COLO668 (cell line): ENCODE measurements around the gene ARPC5L.
"Not testable (repeated sequence)": the region's sequence is repeated elsewhere in the genome, so short reads cannot be mapped to it uniquely, and the experiment has no call there.

Source experiments
- DNase-seq: peaks from one replicate; lab custom pipeline; 2025; ENCODE audit not compliant: unreplicated experiment; lab: John Stamatoyannopoulos, UW

Gene ARPC5L

DNA sequence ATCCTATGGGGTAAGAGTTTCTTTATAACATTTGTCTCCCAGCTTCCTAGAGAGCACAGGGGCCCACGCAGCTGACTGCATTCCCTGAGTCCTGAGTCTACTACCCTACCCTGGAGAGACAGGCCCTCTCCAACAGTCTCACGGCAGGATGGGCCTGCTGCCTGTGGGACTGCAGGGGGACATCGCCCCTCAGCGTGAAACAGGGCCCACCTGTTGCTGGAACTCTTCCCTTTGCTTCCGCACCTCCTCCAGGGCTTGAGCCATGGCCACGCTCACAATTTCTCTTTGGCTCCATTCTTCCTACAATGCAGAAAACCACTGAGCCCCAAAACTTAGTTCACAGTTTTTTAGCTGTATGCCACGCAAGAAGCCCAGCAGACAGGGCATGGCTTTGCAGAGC is 28.2 kb downstream of the ARPC5L start:
- no peak for DNase-seq

DNA sequence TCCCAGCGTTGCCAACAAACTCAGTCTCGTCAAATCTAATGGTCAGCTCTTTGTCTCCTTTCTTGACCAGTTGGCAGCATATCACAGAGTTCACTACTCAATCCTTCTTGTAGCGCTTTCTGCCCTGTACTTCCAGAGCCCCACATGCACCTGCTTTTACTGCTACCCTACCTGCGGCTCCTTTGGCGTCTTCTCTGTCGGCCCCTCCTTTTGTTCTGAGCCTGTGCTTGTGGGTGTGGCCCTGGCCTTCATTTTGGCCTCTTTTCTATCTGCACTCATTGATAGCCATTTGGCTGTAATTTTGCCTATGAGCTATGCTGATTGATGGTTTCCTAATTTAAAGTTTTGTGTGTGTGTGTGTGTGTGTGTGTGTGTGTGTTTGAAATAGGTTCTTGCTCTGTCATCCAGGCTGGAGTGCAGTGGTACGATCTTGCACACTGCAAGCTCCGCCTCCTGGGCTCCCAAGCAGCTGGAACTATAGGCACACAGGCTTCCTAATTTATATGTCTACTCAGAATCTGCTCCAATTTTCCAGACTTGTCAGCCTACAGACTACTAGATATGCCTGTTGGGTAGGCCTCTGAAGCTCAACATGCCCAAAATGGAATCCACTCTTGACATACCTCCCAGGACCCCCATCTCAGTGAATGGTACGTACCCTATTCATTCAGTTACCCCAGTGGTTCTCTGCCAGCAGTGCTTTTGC is 32.3 kb downstream of the ARPC5L start:
- DNase-seq: no peak

DNA sequence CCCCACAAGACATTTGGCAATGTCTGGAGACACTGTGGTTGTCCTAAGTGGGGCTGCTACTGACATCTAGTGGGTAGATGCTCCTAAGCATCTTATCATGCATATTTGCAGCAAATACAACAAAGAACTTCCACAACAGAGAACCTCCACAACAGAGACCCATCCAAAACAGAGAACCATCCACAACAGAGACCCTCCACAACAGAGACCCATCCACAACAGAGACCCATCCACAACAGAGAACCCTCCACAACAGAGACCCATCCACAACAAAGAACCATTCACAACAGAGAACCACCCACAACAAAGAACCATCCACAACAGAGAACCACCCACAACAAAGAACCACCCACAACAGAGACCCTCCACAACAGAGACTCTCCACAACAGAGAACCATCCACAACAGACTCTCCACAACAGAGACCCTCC is 32.8 kb downstream of the ARPC5L start:
- no peak for DNase-seq

DNA sequence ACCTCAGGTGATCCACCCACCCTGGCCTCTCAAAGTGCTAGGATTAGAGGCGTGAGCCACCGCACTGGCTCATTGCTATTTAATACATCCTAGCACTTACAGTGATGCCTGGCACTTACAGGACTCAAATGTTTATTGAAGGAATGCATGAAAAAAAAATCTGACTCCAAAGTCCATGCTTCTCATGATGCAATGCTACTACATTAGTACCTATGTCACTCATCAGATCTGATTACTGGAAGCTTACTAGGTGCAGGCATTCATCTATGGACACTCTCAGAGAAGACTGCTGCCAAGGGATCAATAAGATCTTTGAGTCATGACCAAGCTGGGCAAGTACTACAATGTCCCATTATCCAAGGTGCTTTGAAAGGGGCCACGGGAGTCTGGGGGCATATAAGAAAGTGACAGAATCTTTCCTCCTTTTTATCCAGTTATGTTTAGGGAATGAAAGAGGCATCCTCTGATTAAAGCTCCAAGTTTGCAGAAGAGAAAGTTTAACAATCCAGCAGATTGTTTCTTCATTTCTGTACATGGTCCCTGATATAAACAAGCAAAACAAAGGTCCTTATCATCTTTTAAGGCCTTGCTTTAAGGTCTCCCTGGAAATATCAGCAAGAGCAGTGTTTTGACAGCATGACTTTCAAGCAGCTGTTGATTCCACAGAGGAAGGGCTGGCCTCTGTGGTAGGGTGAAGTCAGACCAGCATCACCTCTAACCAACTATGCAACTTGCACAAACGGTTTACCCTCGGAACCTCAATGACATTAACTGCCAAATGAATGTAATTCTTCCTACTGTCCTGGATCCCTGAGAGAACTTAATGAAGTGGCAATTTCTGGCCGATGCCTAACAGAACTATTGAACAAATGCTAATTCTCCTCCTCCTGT is 35.9 kb downstream of the ARPC5L start:
- DNase-seq: no peak

DNA sequence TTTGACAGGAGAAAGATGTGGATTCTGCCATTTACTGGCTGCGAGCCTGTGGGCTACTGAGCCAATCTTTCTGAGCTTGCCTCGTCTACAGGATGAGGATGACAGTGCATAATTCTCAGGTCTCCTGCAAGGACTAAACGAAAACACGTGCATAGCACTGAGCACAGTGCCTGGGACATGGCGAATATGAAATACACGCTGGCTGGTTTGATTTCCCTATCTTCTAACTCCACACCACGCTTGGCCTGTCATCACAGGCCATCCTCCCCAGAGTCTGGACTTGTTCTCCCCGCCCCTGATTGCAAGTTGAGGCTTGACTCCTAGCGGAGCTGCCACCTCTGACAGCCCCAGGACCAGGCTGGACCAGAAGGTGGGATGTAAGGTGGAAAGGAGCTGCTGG is 37.9 kb downstream of the ARPC5L start:
- DNase-seq: no peak

DNA sequence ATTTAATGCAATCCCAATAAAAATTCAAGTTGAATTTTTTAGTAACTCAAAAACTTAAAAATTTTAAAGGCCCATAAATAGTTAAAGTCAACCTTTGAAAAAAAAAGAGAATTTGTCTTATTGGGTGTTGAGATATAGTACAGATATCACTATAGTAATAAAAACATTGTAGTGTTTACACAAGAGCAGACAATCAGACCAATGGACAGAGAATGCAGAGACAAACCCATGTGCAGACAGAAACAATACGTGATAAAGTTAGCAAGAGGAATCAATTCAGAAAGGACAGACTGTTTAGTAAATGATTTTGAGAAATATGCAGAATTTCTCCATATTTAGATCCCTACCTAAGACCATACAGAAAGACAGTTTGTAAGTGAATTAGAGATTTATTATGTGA is 45.0 kb downstream of the ARPC5L start:
- DNase-seq: no peak

DNA sequence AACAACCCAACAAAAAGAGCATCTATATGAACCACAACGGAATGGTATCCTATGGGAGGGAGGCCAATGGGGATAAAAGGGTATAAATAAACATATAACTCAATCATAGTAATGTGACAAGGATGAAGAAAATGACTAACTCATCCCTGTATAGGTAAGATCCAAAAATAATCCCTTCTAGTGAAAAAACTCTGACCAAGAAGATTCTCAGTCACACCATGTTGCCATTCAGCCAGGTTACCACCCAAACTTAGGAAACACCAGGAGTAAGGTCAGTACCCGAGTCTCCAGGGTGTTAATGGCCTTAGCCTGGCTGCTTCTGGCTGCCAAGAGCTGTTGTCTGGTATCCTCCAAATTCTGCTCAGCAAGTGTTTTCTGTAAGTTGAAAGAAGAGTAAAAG is 46.2 kb downstream of the ARPC5L start:
- no peak for DNase-seq

DNA sequence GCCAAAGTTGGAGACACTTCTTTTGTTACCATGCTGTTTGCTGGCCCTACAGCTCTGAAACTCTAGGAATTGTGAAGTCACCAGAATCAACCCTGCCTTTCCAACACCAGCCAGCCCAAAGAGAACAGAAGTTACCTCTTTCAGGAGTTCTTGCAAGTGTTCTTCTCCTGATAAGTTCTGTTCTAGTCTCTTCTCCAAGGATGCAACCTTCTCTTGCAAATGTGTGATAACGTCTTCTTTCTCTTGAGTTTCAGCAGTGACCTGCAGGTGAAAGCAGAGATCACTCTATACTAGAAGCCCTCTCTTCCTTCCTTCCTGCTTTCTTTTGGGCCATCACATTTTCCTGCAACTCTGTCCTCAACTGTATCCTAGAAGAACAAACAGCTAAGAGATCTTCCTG is 49.8 kb downstream of the ARPC5L start:
- DNase-seq: no peak

DNA sequence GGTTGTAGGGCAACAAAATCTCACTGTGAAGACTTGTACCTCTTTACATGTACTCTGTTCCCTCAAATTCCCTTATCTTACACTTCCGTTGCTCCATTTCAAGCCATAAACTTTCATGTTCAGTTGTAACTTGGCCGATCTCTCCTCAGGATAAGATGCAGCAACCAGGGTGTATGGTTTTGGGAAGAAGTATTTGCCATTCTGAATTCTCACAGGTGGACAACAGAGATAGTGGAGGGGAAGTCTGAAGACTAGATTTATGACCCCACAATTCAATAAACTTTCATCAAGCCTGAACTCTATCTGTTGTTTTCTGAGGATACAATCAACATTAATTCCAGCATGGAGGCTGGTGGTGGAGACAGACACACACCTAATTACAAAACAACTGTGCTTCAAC is 51.4 kb downstream of the ARPC5L start:
- DNase-seq: no peak

DNA sequence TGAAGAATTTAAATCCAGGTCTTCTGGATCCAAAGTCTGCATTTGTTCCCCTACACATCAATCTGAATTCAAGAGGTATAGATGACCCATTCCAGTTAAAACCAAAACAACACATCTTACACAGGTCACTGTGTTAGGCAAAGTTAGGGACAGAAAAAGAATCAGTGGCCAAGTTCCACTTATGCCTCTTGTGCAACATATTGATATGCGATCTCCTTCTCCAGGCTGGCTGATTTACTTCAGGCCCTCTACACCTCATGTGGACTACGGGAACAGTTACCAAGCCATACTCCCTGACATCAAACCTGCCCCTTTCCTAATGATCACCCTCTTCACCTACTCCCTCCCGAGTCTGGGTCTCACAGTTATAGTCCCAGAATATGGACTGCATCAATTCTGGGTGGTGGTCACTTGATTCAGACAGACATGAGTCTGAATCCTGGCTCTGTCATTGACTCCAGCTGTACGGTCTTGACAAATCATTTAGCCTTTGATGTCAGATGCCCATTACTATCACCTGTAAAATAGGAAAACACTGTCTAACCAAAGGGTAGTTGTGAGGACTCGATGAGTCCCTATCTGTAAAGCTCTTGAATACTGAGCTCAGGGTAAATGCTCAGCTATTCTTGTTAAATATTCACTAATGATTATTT is 52.9 kb downstream of the ARPC5L start:
- no peak for DNase-seq

DNA sequence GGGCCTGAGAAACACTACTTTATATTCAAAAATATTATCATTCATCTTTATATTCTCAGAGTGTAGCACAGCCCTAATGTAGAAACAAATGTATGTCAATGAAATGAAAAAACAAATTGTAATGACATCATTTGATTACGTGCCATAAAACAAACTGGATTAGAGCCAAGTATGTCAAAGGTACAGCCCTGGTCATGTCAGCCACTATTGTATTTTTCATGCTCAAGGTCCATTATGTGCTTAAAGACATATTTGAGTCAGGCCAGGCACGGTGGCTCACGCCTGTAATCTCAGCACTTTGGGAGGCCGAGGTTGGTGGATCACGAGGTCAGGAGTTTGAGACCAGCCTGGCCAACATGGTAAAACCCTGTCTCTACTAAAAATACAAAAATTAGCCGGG is 58.5 kb downstream of the ARPC5L start:
- DNase-seq: not testable (repeated sequence)
